ENCODE measurements around the gene COL12A1.

The COL12A1 gene

GRCh38 chr6:75142721-75143120 lies 63.1 kb downstream of the COL12A1 start:
- TF ChIP-seq, protein P1, sequence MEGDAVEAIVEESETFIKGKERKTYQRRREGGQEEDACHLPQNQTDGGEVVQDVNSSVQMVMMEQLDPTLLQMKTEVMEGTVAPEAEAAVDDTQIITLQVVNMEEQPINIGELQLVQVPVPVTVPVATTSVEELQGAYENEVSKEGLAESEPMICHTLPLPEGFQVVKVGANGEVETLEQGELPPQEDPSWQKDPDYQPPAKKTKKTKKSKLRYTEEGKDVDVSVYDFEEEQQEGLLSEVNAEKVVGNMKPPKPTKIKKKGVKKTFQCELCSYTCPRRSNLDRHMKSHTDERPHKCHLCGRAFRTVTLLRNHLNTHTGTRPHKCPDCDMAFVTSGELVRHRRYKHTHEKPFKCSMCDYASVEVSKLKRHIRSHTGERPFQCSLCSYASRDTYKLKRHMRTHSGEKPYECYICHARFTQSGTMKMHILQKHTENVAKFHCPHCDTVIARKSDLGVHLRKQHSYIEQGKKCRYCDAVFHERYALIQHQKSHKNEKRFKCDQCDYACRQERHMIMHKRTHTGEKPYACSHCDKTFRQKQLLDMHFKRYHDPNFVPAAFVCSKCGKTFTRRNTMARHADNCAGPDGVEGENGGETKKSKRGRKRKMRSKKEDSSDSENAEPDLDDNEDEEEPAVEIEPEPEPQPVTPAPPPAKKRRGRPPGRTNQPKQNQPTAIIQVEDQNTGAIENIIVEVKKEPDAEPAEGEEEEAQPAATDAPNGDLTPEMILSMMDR (IDR thresholded peaks at IDR 0.05; ENCODE audit: borderline replicate concordance, control extremely low read depth, extremely low read depth, insufficient read depth, missing control alignments): no peak
- in situ Hi-C loops (cut with MboI; ENCODE audit: low sequenced_read_pairs, unreplicated experiment): no loop called here
- DNase-seq (ENCODE audit: low spot score): no peak

GRCh38 chr6:75135876-75136275 lies 70.0 kb downstream of the COL12A1 start:
- DNase-seq (ENCODE audit: low spot score): no peak
- TF ChIP-seq, protein P1 (IDR thresholded peaks at IDR 0.05; ENCODE audit: borderline replicate concordance, control extremely low read depth, extremely low read depth, insufficient read depth, missing control alignments): no peak
- in situ Hi-C loops (cut with MboI; ENCODE audit: low sequenced_read_pairs, unreplicated experiment): no loop called here

GRCh38 chr6:75135450-75135849 lies 70.4 kb downstream of the COL12A1 start:
- TF ChIP-seq, protein P1 (IDR thresholded peaks at IDR 0.05; ENCODE audit: borderline replicate concordance, control extremely low read depth, extremely low read depth, insufficient read depth, missing control alignments): no peak
- no peak for DNase-seq (ENCODE audit: low spot score)
- in situ Hi-C loops (cut with MboI; ENCODE audit: low sequenced_read_pairs, unreplicated experiment): no loop called here

GRCh38 chr6:75130784-75131183 lies 75.1 kb downstream of the COL12A1 start:
- DNase-seq (ENCODE audit: low spot score): no peak
- in situ Hi-C loops (cut with MboI; ENCODE audit: low sequenced_read_pairs, unreplicated experiment): no loop called here
- TF ChIP-seq, protein P1 (IDR thresholded peaks at IDR 0.05; ENCODE audit: borderline replicate concordance, control extremely low read depth, extremely low read depth, insufficient read depth, missing control alignments): no peak

DNA sequence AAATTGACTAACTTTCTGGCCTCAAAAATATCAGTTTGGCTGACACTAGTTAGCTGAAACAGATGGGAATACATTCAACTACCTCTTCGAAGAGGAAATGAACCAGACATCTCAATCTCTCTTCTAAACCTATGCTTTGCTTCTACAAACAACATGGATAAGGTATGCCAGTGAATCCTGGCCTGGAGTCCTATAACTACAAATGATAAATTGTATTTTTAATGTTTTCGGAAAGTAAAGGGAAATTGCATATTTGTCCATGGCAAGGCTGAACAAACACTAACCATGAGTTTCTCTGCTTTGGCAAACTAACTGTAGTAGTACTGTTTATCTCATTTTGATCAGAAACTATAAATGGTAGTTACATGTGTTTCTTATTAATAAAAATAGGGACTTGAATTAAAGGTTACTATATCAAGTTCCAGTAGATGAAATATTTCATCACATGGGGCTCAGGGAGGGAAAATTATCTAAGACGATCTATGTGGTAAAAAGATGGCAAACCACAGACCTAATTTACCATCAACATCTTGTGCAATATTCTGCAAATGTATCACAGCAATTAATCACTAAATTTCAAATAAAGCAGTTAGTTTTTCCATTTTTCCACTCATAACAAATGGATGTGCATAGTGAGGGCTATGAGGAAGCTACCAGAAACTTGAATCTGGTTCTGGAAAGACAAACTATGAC lies 76.8 kb downstream of the COL12A1 start:
- in situ Hi-C loops (cut with MboI; ENCODE audit: low sequenced_read_pairs, unreplicated experiment): no loop called here
- TF ChIP-seq, protein P1 (IDR thresholded peaks at IDR 0.05; ENCODE audit: borderline replicate concordance, control extremely low read depth, extremely low read depth, insufficient read depth, missing control alignments): no peak
- DNase-seq (ENCODE audit: low spot score): no peak

GRCh38 chr6:75126518-75126917 lies 79.3 kb downstream of the COL12A1 start:
- TF ChIP-seq, protein P1 (IDR thresholded peaks at IDR 0.05; ENCODE audit: borderline replicate concordance, control extremely low read depth, extremely low read depth, insufficient read depth, missing control alignments): no peak
- in situ Hi-C loops (cut with MboI; ENCODE audit: low sequenced_read_pairs, unreplicated experiment): no loop called here
- DNase-seq (ENCODE audit: low spot score): no peak
